ENCODE measurements around the gene TST. TPM values are rescaled to one million over a fixed set of nuclear protein-coding genes. Genes with fewer than 3 reads are reported as not detected.

Gene TST
- total and polyA plus RNA-seq, 5 experiments from 2014 or later = 1.5 TPM; not detected in 4

GRCh38 chr22:37037669-37038068, 18.4 kb upstream of the TST start:
- H3K27me3 Mint-ChIP-seq = peaks cover 6 to 16% (median 11%) of the 10 kb centered on the region in 5 donors
- no peaks in the 10 kb centered on the region for H3K9me3 Mint-ChIP-seq
- H3K4me3 Mint-ChIP-seq = no peak overlapping the region
- peak overlapping the region in 1 of 10 donors; percentile 62 for H3K27ac Mint-ChIP-seq
- H3K4me1 Mint-ChIP-seq = no peaks in the 10 kb centered on the region
- DNase-seq (no peak), ATAC-seq (no peak)
- H3K36me3 Mint-ChIP-seq = no peaks in the 10 kb centered on the region
- POLR2A ChIA-PET = interaction anchor here (0.6 kb wide), 1 partner anchor 62 kb away, joined by 3 read pairs; no protein-coding TSS in a partner anchor

DNA sequence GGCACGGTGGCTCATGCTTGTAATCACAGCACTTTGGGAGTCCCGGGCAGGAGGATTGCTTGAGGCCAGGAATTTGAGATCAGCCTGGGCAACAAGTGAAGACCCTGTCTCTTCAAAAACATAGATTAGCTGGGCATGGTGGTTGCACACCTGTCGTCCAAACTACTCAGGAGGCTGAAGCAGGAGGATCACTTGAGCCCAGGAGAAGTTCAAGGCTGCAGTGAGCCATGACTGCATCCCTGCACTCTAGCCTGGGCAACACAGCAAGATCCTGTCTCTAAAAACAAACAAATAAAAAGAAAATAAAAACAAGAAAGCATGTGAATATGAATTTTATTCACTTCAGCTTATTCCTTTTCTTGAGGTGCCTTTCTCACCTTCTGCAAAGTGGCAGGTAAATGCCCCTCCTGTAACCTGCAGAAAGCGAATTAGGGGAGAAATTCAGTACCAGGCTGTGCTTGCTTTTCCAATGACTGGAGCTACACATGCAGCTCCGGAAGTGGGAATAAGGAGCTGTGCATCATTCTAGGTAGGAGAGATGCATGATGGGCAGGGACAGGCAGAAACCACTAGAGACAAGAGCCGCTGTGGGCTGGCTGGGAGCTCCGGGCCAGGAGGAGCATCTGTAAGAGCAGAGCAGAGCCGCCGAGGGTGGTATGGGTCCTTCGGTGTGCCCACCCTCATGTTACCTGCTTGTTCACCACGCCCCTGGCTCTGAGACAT, 17.6 kb upstream of the TST start:
- DNase-seq = no peak
- Mint-ChIP-seq H3K36me3 (no peaks in the 10 kb centered on the region), H3K4me3 (no peak overlapping the region), H3K27me3 (peaks cover 6 to 16% (median 11%) of the 10 kb centered on the region in 5 donors), H3K9me3 (no peaks in the 10 kb centered on the region), H3K27ac (peak overlapping the region in 1 of 10 donors; percentile 62), H3K4me1 (no peaks in the 10 kb centered on the region)
- POLR2A ChIA-PET = interaction anchor here (0.5 to 0.6 kb wide), 2 partner anchors 61 to 309 kb away, joined by 3 read pairs; no protein-coding TSS in a partner anchor
- ATAC-seq = no peak

DNA sequence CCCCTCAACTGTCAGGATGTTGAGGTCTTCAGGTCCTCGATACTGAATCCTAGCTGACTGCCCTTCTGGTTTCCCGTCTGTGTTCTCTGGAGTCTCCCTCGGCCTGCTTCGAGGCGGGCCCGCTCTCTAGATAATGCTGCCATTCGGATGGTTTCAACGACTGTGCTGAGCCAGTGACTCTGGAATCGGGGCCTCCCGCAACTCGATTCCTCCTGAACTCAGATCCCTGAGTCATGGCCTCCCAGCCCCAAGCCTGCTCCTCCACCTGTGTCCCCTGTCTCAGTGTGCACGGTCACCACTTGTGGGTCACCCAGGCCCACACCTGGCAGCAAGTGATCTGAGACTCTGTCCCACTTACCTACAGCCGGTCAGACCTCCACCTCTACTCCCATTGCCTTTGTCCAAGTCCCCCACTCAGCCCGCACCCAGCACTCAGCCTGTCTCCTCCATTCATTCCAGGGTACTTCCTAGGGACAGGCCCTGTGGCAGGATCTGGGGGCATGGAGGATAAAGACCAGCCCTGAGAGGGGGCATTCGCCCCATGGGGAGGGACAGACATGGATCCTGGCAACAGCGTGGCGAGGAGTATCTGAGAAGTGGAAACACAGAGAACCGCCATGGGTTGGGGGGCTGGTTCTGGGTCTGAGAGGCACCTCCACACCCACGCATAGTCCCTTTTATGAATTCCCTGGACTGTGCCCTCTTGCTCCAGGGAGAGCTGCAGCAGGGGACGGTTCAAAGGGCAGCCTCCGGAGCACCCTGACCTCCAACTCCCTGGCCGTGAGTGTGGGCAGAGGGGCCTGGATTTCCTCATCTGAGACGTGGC, 14.6 kb upstream of the TST start:
- H3K27me3 Mint-ChIP-seq = peaks cover 6 to 11% (median 8%) of the 10 kb centered on the region in 5 donors
- H3K27ac Mint-ChIP-seq = peak overlapping the region in 1 of 10 donors; percentile 45
- POLR2A ChIA-PET = no interaction called here
- H3K4me1 Mint-ChIP-seq = no peaks in the 10 kb centered on the region
- H3K4me3 Mint-ChIP-seq = no peak overlapping the region
- H3K9me3 Mint-ChIP-seq = no peaks in the 10 kb centered on the region
- no peak for DNase-seq
- no peaks in the 10 kb centered on the region for H3K36me3 Mint-ChIP-seq
- no peak for ATAC-seq

GRCh38 chr22:37032535-37033460, 13.6 kb upstream of the TST start:
- POLR2A ChIA-PET = interaction anchor here (0.6 kb wide), 1 partner anchor 471 kb away, joined by 3 read pairs; no protein-coding TSS in a partner anchor
- H3K4me3 Mint-ChIP-seq = peak overlapping the region in 1 of 10 donors; percentile 41

DNA sequence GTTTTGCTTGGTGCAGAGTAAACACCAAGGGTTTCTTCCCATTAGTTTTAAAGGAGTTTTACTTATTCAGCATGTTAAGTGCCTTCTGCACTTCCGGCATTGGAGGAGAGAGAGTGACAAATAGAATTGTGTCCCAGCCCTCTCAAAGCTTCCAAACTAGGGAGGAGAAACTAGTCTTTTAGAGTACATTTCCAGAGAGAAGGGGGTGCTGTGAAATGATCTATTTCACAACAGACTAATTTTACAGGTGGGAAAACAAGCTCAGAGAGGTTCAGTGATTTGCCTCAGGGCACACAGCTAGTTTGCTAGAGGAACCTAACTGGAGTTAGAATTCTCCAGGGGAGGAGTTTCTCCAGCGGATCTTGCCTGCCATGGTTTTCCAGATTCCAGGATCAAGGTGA, 12.9 kb upstream of the TST start:
- peak overlapping the region in 1 of 10 donors; percentile 35 for H3K27ac Mint-ChIP-seq
- H3K4me1 Mint-ChIP-seq = no peaks in the 10 kb centered on the region
- no peak for DNase-seq
- POLR2A ChIA-PET = interaction anchor here (0.6 kb wide), 1 partner anchor 471 kb away, joined by 3 read pairs; no protein-coding TSS in a partner anchor
- H3K4me3 Mint-ChIP-seq = no peak overlapping the region
- H3K36me3 Mint-ChIP-seq = no peaks in the 10 kb centered on the region
- peaks cover 2 to 11% (median 7%) of the 10 kb centered on the region in 5 donors for H3K27me3 Mint-ChIP-seq
- no peaks in the 10 kb centered on the region for H3K9me3 Mint-ChIP-seq
- ATAC-seq = no peak

More at GRCh38 chr22:37032535-37033460, 13.6 kb upstream of the TST start:
- peaks cover 6 to 11% (median 8%) of the 10 kb centered on the region in 5 donors for H3K27me3 Mint-ChIP-seq
- DNase-seq = no peak
- no peaks in the 10 kb centered on the region for H3K9me3 Mint-ChIP-seq
- ATAC-seq = no peak
- no peaks in the 10 kb centered on the region for H3K4me1 Mint-ChIP-seq
- H3K36me3 Mint-ChIP-seq = no peaks in the 10 kb centered on the region
- H3K27ac Mint-ChIP-seq = no peak overlapping the region

GRCh38 chr22:37030560-37031281, 11.5 kb upstream of the TST start:
- Mint-ChIP-seq H3K4me3 (no peak overlapping the region), H3K9me3 (no peaks in the 10 kb centered on the region), H3K27ac (no peak overlapping the region), H3K27me3 (peaks cover 0 to 11% (median 4%) of the 10 kb centered on the region in 5 donors), H3K4me1 (no peaks in the 10 kb centered on the region), H3K36me3 (no peaks in the 10 kb centered on the region)
- POLR2A ChIA-PET = no interaction called here
- ATAC-seq (no peak), DNase-seq (no peak)

DNA sequence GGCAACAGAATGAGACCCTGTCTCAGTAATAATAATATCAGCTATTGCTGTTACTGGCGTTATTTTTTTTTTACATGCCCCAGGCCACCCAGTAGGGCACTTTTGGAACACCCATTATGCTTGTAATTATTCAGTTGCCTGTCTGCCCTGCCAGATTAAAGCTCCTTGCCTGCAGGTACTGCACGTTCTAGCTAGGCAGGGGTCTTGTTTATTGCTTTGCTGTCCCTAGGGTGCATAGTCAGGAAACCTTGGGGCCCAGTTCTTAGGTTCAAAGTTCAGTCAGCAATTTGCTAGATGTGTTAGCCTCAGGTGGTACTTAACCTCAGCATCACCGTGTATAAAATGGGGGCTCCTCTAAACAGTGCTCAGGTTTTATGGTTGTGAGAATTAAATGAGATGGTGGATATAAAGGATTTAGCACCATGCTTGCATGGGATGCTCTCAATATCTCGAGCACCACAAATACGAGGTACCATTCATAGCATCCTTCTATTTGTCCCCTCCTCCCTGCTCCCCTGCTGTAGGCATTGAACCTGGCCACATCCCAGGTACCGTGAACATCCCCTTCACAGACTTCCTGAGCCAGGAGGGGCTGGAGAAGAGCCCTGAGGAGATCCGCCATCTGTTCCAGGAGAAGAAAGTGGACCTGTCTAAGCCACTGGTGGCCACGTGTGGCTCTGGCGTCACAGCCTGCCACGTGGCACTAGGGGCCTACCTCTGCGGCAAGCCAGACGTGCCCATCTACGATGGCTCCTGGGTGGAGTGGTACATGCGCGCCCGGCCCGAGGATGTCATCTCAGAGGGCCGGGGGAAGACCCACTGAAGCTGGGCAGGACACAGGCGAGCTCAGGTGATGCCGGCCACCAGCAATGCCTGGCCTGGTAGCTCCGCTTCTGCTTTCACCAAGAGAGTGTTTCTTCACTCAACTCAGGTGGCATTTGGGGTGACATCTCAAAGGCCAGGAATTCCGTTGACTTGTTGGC, 9.7 kb upstream of the TST start:
- no peak overlapping the region for H3K4me3 Mint-ChIP-seq
- peaks cover 0 to 4% (median 0%) of the 10 kb centered on the region in 5 donors for H3K27me3 Mint-ChIP-seq
- POLR2A ChIA-PET = no interaction called here
- H3K9me3 Mint-ChIP-seq = no peaks in the 10 kb centered on the region
- no peaks in the 10 kb centered on the region for H3K36me3 Mint-ChIP-seq
- DNase-seq = no peak
- H3K27ac Mint-ChIP-seq = no peak overlapping the region
- no peak for ATAC-seq
- H3K4me1 Mint-ChIP-seq = no peaks in the 10 kb centered on the region

DNA sequence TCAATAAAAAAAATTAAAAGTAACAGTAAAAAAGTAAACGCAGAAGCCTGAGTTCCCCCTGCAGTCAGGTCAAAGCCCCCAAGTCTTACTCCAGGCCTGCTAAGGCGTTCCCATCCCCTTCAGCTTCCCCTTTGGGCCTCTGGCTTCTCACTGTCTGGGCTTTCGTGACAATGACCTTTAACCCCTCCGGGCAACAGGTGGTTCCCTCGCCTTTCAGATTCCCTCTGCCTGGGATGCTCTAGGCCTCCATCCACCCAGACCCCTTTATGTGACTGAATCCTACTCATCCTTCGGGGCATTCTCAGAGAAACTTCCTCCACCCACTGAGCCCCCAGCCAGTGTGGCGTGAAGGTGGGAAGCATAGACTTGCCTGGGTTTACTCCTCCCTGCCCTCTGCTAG, 8.3 kb upstream of the TST start:
- Mint-ChIP-seq H3K27ac (no peak overlapping the region), H3K27me3 (no peaks in the 10 kb centered on the region), H3K4me3 (no peak overlapping the region), H3K36me3 (no peaks in the 10 kb centered on the region), H3K9me3 (no peaks in the 10 kb centered on the region), H3K4me1 (no peaks in the 10 kb centered on the region)
- DNase-seq (no peak), ATAC-seq (no peak)
- POLR2A ChIA-PET = no interaction called here

GRCh38 chr22:37026325-37026724, 7.1 kb upstream of the TST start:
- Mint-ChIP-seq H3K27me3 (peaks cover 0 to 12% (median 7%) of the 10 kb centered on the region in 5 donors), H3K36me3 (no peaks in the 10 kb centered on the region), H3K4me3 (no peak overlapping the region), H3K27ac (peak overlapping the region in 1 of 10 donors; percentile 62), H3K4me1 (peaks cover 0 to 5% (median 0%) of the 10 kb centered on the region in 4 donors), H3K9me3 (no peaks in the 10 kb centered on the region)
- POLR2A ChIA-PET = no interaction called here
- ATAC-seq (no peak), DNase-seq (no peak)

DNA sequence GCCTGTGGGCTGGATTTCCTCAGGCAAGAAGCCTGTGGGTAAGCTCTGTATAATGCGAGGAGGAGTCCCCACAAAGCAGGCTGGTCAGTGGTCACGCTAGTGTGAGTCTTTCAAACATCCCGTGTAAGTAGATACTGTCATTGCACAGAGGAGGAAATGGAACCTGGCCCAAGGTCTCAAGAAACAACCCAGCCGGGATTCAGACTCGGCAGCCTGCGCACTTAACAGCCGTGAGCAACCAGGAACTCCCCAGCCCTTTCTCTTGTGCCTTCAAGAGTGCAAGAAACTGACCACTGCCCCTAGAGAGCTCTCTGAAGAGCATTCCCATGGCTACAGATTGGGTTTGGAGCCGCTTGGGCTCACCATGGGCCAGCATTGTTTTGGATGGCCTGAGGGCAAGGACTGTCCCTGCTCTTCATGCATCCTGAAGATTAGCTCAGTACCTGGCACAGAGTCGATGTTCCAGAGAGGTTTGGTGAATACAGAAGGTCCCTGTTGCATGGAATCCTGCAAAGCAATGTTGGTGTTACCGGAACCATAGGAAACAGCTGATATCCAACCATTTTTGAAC, 6.3 kb upstream of the TST start:
- H3K36me3 Mint-ChIP-seq = no peaks in the 10 kb centered on the region
- no peak overlapping the region for H3K27ac Mint-ChIP-seq
- POLR2A ChIA-PET = no interaction called here
- no peak overlapping the region for H3K4me3 Mint-ChIP-seq
- peaks cover 0 to 18% (median 7%) of the 10 kb centered on the region in 5 donors for H3K27me3 Mint-ChIP-seq
- ATAC-seq = no peak
- no peak for DNase-seq
- H3K4me1 Mint-ChIP-seq = peaks cover 0 to 10% (median 0%) of the 10 kb centered on the region in 4 donors
- no peaks in the 10 kb centered on the region for H3K9me3 Mint-ChIP-seq

Data from naive thymus-derived CD8-positive, alpha-beta T cell (primary cell).